HepG2 (cell line): ENCODE data around the gene DELE1. TPM values are rescaled to one million over a fixed set of nuclear protein-coding genes. Genes with fewer than 3 reads are reported as not detected.

ENCODE experiments used
- EZH2 ChIP-seq: conservative IDR thresholded peaks from 2 replicates; pipeline ENCODE4 v1.6.1; 2012; ENCODE audit warnings: mild to moderate bottlenecking, low read depth, low read length, moderate library complexity
- GABPB1 ChIP-seq: IDR thresholded peaks from 2 replicates; pipeline ENCODE4 v1.6.1; 2016; ENCODE audit warnings: mild to moderate bottlenecking, missing genetic modification reagents, moderate library complexity, missing compliant biosample characterization
- HNRNPLL ChIP-seq: fragments of 200-400 bp; formaldehyde crosslinking; IDR thresholded peaks from 2 replicates; pipeline ENCODE4 v1.6.1; 2017; ENCODE audit warnings: mild to moderate bottlenecking, low read depth, low read length; ENCODE audit not compliant: poor library complexity, severe bottlenecking
- HNRNPUL1 ChIP-seq: fragments of 200-400 bp; formaldehyde crosslinking; IDR thresholded peaks from 2 replicates; pipeline ENCODE4 v1.6.1; 2017; ENCODE audit warnings: low read depth, mild to moderate bottlenecking, low read length, moderate library complexity
- ISX ChIP-seq: sonication (generic); formaldehyde crosslinking; conservative IDR thresholded peaks from 2 replicates; pipeline ENCODE4 v1.5.0; 2020; ENCODE audit warnings: missing genetic modification reagents
- KLF9 ChIP-seq: IDR thresholded peaks from 2 replicates; pipeline ENCODE4 v1.6.1; 2016; ENCODE audit warnings: low read depth
- MYNN ChIP-seq: sonication (generic); formaldehyde crosslinking; IDR thresholded peaks from 2 replicates; pipeline ENCODE4 v1.4.0; 2020; ENCODE audit warnings: mild to moderate bottlenecking, low read depth, missing genetic modification reagents
- PHF5A ChIP-seq: IDR thresholded peaks from one replicate; pipeline ENCODE4 v1.6.1; 2018; ENCODE audit warnings: low read depth, missing genetic modification reagents; ENCODE audit not compliant: unreplicated experiment
- REL ChIP-seq: sonication (generic); formaldehyde crosslinking; conservative IDR thresholded peaks from 2 replicates; pipeline ENCODE4 v1.8.0; 2022; ENCODE audit warnings: mild to moderate bottlenecking, missing genetic modification reagents, moderate library complexity
- SIN3A ChIP-seq: IDR thresholded peaks from 2 replicates; pipeline ENCODE4 v1.6.1; 2011; ENCODE audit warnings: low read depth, mild to moderate bottlenecking, control low read depth, low read length, borderline replicate concordance
- SMARCE1 ChIP-seq: fragments of 450-650 bp; IDR thresholded peaks from 2 replicates; pipeline ENCODE4 v1.6.1; 2017; ENCODE audit warnings: borderline replicate concordance
- TCF12 ChIP-seq, 2 experiments: fragments of 450-650 bp in 1 of 2; sonication (generic) in 1 of 2; formaldehyde crosslinking in 1 of 2; IDR thresholded peaks; 2 replicates each; pipeline versions ENCODE4 v1.6.1 to v1.8.0; 2017 to 2022; ENCODE audit warnings: antibody characterized with exemption in 1 of 2, mild to moderate bottlenecking in 1 of 2, missing genetic modification reagents in 1 of 2, moderate library complexity in 1 of 2
- TP53 ChIP-seq: sonication (generic); formaldehyde crosslinking; conservative IDR thresholded peaks from 2 replicates; pipeline ENCODE4 v1.4.0; 2020; ENCODE audit warnings: missing genetic modification reagents
- TSC22D2 ChIP-seq: sonication (generic); formaldehyde crosslinking; IDR thresholded peaks from 2 replicates; pipeline ENCODE4 v1.5.1; 2020; ENCODE audit warnings: missing genetic modification reagents, mild to moderate bottlenecking, borderline replicate concordance
- YEATS2 ChIP-seq: sonication (generic); formaldehyde crosslinking; IDR thresholded peaks from 2 replicates; pipeline ENCODE4 v1.4.0; 2020; ENCODE audit warnings: missing genetic modification reagents, borderline replicate concordance
- ZNF225 ChIP-seq: sonication (generic); formaldehyde crosslinking; IDR thresholded peaks from 2 replicates; pipeline ENCODE4 v1.4.0; 2020; ENCODE audit warnings: mild to moderate bottlenecking, missing genetic modification reagents
- ZNF296 ChIP-seq: sonication (generic); formaldehyde crosslinking; conservative IDR thresholded peaks from 2 replicates; pipeline ENCODE4 v1.5.0; 2020; ENCODE audit warnings: mild to moderate bottlenecking, missing genetic modification reagents
- ZNF501 ChIP-seq: sonication (generic); formaldehyde crosslinking; IDR thresholded peaks from 2 replicates; pipeline ENCODE4 v1.5.1; 2020; ENCODE audit warnings: mild to moderate bottlenecking, moderate library complexity, missing genetic modification reagents
- ZNF598 ChIP-seq: sonication (generic); formaldehyde crosslinking; IDR thresholded peaks from 2 replicates; pipeline ENCODE4 v1.5.1; 2020; ENCODE audit warnings: mild to moderate bottlenecking, missing genetic modification reagents, borderline replicate concordance
- ZNF615 ChIP-seq: sonication (generic); formaldehyde crosslinking; IDR thresholded peaks from 2 replicates; pipeline ENCODE4 v1.5.0; 2020; ENCODE audit warnings: mild to moderate bottlenecking, missing genetic modification reagents, borderline replicate concordance
- ZNF616 ChIP-seq: sonication (generic); formaldehyde crosslinking; IDR thresholded peaks from 2 replicates; pipeline ENCODE4 v1.5.0; 2020; ENCODE audit warnings: low read depth, mild to moderate bottlenecking, missing genetic modification reagents
- ZNF674 ChIP-seq: sonication (generic); formaldehyde crosslinking; IDR thresholded peaks from 2 replicates; pipeline ENCODE4 v1.5.0; 2020; ENCODE audit warnings: low read depth, mild to moderate bottlenecking, missing genetic modification reagents
- ZNF780A ChIP-seq: sonication (generic); formaldehyde crosslinking; IDR thresholded peaks from 2 replicates; pipeline ENCODE4 v1.8.0; 2022; ENCODE audit warnings: mild to moderate bottlenecking, missing genetic modification reagents, moderate library complexity
- polyA plus RNA-seq, 8 experiments: library from polyadenylated mRNA; depleted of rRNA in 3 of 8; stranded (reverse) in 7 of 8; unstranded in 1 of 8; fragments of >200 nt; fragmentation: Illumina TruSeq in 4 of 8; extraction: Trizol in 4 of 8; gene quantifications; 2 replicates each; pipeline versions ENCODE4 v1.2.1 to v1.2.3, GENCODE V29; 2011 to 2016; ENCODE audit warnings: low read depth in 4 of 8, missing spikeins in 1 of 8, mixed read lengths in 1 of 8; ENCODE audit not compliant: insufficient read depth in 1 of 8
- total RNA-seq, 5 experiments: library from RNA; depleted of rRNA; stranded (reverse); fragments of >200 nt; fragmentation: Illumina TruSeq; extraction: Trizol; gene quantifications; 2 replicates each; pipeline ENCODE4 v1.2.3, GENCODE V29; 2016; ENCODE audit warnings: low read depth in 1 of 5
- TF ChIP-seq, protein P1 (sequence below): sonication (generic); formaldehyde crosslinking; IDR thresholded peaks from 2 replicates; pipeline ENCODE4 v1.4.0; 2020; ENCODE audit warnings: missing genetic modification reagents, borderline replicate concordance
- TF ChIP-seq, protein P2 (sequence below): IDR thresholded peaks from 2 replicates; pipeline ENCODE4 v1.6.1; 2018; ENCODE audit warnings: missing genetic modification reagents, mild to moderate bottlenecking, missing compliant biosample characterization

The DELE1 gene
- total and polyA plus RNA-seq, 2 of the 13 experiments (the other 11 are each of a cell fraction or from before 2014, with no cell fraction given) = 57.5 to 90.3 TPM

DNA sequence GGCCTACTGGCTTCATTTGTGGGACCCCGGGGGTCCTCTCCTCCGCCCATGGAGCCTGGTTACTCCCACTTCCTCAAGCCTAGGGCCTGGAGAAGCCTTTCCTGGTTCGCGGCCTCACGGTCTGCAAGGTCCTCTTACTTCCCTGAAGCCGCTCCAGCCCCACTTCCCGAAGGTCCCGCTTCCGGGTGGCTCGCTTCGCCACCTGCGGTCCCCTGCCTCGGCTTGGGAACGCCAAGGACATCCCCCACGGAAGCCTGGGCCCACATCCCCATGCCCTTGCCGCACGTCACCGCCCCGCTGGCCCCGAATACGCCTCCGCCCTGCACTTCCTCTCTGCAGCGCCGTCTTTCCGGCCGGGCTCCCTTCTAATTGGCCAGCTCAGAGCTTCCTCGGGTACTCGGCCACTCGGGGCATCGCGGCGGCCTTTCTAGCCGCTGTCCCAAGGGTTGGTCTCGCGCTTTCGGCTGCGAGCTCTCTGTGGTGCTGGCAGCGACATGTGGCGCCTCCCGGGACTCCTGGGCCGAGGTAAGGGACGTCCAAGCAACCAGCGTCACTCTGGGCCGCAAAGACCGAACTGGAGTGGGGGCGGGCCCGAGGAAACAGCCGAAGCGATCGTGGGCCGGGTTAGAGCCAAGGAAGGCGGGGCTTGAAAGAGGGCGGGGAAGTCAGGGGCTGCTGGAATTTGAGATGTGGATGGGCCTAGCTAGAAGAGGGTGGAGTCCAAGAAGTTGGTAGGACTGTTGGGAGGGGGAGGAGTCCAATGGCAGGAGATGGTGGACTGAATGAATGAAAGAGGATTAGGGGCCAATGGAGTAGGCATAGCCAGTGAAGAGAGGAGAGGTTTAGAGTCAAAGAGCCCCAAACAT lies at the start of gene DELE1 (continued):
- TF ChIP-seq, protein P1, sequence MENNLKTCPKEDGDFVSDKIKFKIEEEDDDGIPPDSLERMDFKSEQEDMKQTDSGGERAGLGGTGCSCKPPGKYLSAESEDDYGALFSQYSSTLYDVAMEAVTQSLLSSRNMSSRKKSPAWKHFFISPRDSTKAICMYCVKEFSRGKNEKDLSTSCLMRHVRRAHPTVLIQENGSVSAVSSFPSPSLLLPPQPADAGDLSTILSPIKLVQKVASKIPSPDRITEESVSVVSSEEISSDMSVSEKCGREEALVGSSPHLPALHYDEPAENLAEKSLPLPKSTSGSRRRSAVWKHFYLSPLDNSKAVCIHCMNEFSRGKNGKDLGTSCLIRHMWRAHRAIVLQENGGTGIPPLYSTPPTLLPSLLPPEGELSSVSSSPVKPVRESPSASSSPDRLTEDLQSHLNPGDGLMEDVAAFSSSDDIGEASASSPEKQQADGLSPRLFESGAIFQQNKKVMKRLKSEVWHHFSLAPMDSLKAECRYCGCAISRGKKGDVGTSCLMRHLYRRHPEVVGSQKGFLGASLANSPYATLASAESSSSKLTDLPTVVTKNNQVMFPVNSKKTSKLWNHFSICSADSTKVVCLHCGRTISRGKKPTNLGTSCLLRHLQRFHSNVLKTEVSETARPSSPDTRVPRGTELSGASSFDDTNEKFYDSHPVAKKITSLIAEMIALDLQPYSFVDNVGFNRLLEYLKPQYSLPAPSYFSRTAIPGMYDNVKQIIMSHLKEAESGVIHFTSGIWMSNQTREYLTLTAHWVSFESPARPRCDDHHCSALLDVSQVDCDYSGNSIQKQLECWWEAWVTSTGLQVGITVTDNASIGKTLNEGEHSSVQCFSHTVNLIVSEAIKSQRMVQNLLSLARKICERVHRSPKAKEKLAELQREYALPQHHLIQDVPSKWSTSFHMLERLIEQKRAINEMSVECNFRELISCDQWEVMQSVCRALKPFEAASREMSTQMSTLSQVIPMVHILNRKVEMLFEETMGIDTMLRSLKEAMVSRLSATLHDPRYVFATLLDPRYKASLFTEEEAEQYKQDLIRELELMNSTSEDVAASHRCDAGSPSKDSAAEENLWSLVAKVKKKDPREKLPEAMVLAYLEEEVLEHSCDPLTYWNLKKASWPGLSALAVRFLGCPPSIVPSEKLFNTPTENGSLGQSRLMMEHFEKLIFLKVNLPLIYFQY (CRISPR knock-in tag) = peak; percentile 65
- TF ChIP-seq ZNF296 (CRISPR knock-in tag) = no peak; the same call in 1 of the 2 replicates
- no peak for TF ChIP-seq ZNF674
- TF ChIP-seq ISX (CRISPR knock-in tag) = no peak
- peak; percentile 97 for TF ChIP-seq ZNF501 (CRISPR knock-in tag)
- no peak for TF ChIP-seq TCF12 (IDR thresholded peaks at IDR 0.05)
- 0 out of 2 replicates have a peak, but pooled peaks have one; percentile 43 for TF ChIP-seq TCF12 (CRISPR knock-in tag; IDR thresholded peaks at IDR 0.05)
- TF ChIP-seq REL (CRISPR knock-in tag) = no peak
- peak; percentile 90; the same call in 1 of the 2 replicates for TF ChIP-seq MYNN
- TF ChIP-seq HNRNPLL = peak; percentile 79
- TF ChIP-seq GABPB1 (CRISPR knock-in tag) = peak; percentile 97
- no peak; the same call in 1 of the 2 replicates for TF ChIP-seq SIN3A
- TF ChIP-seq PHF5A (CRISPR knock-in tag) = no peak
- TF ChIP-seq HNRNPUL1 = no peak
- TF ChIP-seq ZNF225 (CRISPR knock-in tag) = peak; percentile 91
- TF ChIP-seq ZNF598 = peak; percentile 80
- TF ChIP-seq ZNF616 (CRISPR knock-in tag) = no peak
- TF ChIP-seq ZNF780A (CRISPR knock-in tag) = no peak
- no peak for TF ChIP-seq TP53 (CRISPR knock-in tag)
- TF ChIP-seq YEATS2 (CRISPR knock-in tag) = peak; percentile 97
- TF ChIP-seq ZNF615 = no peak
- TF ChIP-seq, protein P2, sequence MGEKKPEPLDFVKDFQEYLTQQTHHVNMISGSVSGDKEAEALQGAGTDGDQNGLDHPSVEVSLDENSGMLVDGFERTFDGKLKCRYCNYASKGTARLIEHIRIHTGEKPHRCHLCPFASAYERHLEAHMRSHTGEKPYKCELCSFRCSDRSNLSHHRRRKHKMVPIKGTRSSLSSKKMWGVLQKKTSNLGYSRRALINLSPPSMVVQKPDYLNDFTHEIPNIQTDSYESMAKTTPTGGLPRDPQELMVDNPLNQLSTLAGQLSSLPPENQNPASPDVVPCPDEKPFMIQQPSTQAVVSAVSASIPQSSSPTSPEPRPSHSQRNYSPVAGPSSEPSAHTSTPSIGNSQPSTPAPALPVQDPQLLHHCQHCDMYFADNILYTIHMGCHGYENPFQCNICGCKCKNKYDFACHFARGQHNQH = 0 out of 2 replicates have a peak, but pooled peaks have one; percentile 39
- TF ChIP-seq SMARCE1 = no peak
- TF ChIP-seq TSC22D2 (CRISPR knock-in tag) = no peak; the same call in 1 of the 2 replicates
- no peak for TF ChIP-seq EZH2
- TF ChIP-seq KLF9 (CRISPR knock-in tag) = no peak
